Fibroblast of skin of right biceps (primary cell): ENCODE data around the gene ZNF587.

ENCODE experiments used
- DNase-seq: peaks from one replicate; pipeline ENCODE4 v3.0.0-alpha.2; 2013

The ZNF587 gene

GRCh38 chr19:57888107-57888559 is 38.5 kb downstream of the ZNF587 start:
- DNase-seq, result no peak

GRCh38 chr19:57888560-57889231 is 39.0 kb downstream of the ZNF587 start, which contains the start of gene ZNF814:
ZNF814 (minus strand) TSS chr19:57889037; CDS start chr19:57888802, 235 bp downstream.
- peak; percentile 87 for DNase-seq

GRCh38 chr19:57890706-57891105 is 41.0 kb downstream of the ZNF587 start:
- DNase-seq, result peak; percentile 30

GRCh38 chr19:57900311-57900710 is 50.7 kb downstream of the ZNF587 start:
- no peak for DNase-seq

- DNase-seq, result no peak
Observed at GRCh38 chr19:57903618-57904184, 54.0 kb downstream of the ZNF587 start.

- DNase-seq, result no peak
Observed at GRCh38 chr19:57905258-57905657, 55.6 kb downstream of the ZNF587 start.

- DNase-seq, result no peak
Observed at GRCh38 chr19:57907394-57907793, 57.7 kb downstream of the ZNF587 start.

- DNase-seq, result no peak
Observed at GRCh38 chr19:57914531-57914930, 64.9 kb downstream of the ZNF587 start.
